PC-9 (cell line): ENCODE results near the gene SMAP1. TPM values are rescaled to one million over a fixed set of nuclear protein-coding genes. Genes with fewer than 3 reads are reported as not detected.

Experiments used
- BruUV-seq: library from RNA; stranded (reverse); fragments of 400-500 nt; replicated peaks from 2 replicates; lab custom pipeline; 2021; lab: Mats Ljungman, UMichigan
- CTCF ChIA-PET: fragments of 300-600 bp; sonication (Branson Sonifier 250); formaldehyde crosslinking; loops from one replicate; lab custom pipeline; 2022; ENCODE audit warnings: antibody characterized with exemption; lab: Charles Lee
- POLR2A ChIA-PET: fragments of 300-600 bp; sonication (Branson Sonifier 250); formaldehyde crosslinking; loops from one replicate; lab custom pipeline; 2022; ENCODE audit warnings: antibody characterized with exemption; ENCODE audit not compliant: unreplicated experiment; lab: Charles Lee
- DNase-seq, 2 experiments: peaks; one replicate each; pipeline versions ENCODE4 v3.0.0 to v3.0.0-alpha.2; 2015 to 2022; ENCODE audit warnings: mixed read lengths in 1 of 2
- H2AFZ ChIP-seq: fragments of 200-600 bp; sonication (generic); 2 replicates; pipeline ENCODE4 v1.8.1; 2017; ENCODE audit warnings: antibody characterized with exemption
- H3F3A ChIP-seq: fragments of 200-600 bp; sonication (generic); 2 replicates; pipeline ENCODE4 v1.8.1; 2017; ENCODE audit warnings: antibody characterized with exemption, mild to moderate bottlenecking, low read depth; ENCODE audit not compliant: insufficient read depth
- H3K27ac ChIP-seq: fragments of 200-600 bp; sonication (generic); 2 replicates; pipeline ENCODE4 v1.6.1; 2016; ENCODE audit warnings: mixed run types
- H3K27me3 ChIP-seq: fragments of 200-600 bp; sonication (generic); 2 replicates; pipeline ENCODE4 v1.6.1; 2016; ENCODE audit warnings: low read depth, mixed run types; ENCODE audit not compliant: insufficient read depth
- H3K36me3 ChIP-seq: fragments of 200-600 bp; sonication (generic); 2 replicates; pipeline ENCODE4 v1.6.1; 2016; ENCODE audit warnings: low read depth, mixed run types
- H3K4me1 ChIP-seq: fragments of 200-600 bp; sonication (generic); replicated peaks from 2 replicates; pipeline ENCODE4 v1.6.1; 2016; ENCODE audit warnings: mixed run types; ENCODE audit not compliant: insufficient read depth
- H3K4me2 ChIP-seq: fragments of 200-600 bp; sonication (generic); 2 replicates; pipeline ENCODE4 v1.6.1; 2017; ENCODE audit warnings: mixed run types
- H3K4me3 ChIP-seq: fragments of 200-600 bp; sonication (generic); 2 replicates; pipeline ENCODE4 v1.6.1; 2016; ENCODE audit warnings: mixed run types
- H3K79me2 ChIP-seq: fragments of 200-600 bp; sonication (generic); 2 replicates; pipeline ENCODE4 v1.6.1; 2017; ENCODE audit warnings: low read depth, mixed run types
- H3K9me2 ChIP-seq: fragments of 200-600 bp; sonication (generic); 2 replicates; pipeline ENCODE4 v1.8.1; 2017; ENCODE audit warnings: mild to moderate bottlenecking; ENCODE audit not compliant: insufficient read depth
- H3K9me3 ChIP-seq: fragments of 200-600 bp; sonication (generic); 2 replicates; pipeline ENCODE4 v1.8.1; 2016; ENCODE audit warnings: low read depth; ENCODE audit not compliant: insufficient read depth
- H4K20me1 ChIP-seq: fragments of 200-600 bp; sonication (generic); 2 replicates; pipeline ENCODE4 v1.8.1; 2017; ENCODE audit not compliant: insufficient read depth
- EZH2 ChIP-seq: fragments of 200-600 bp; sonication (generic); IDR thresholded peaks from 2 replicates; pipeline ENCODE4 v1.8.0; 2017; ENCODE audit warnings: antibody characterized with exemption, low read depth
- intact Hi-C: fragments of 100-400 bp; cut with micrococcal nuclease; formaldehyde crosslinking; loops from one replicate; pipeline ENCODE4 v1.10.0; 2022; ENCODE audit not compliant: unreplicated experiment
- total RNA-seq: library from RNA; stranded (reverse); gene quantifications from 2 replicates; pipeline ENCODE4 v1.2.3, GENCODE V29; 2021
- TF ChIP-seq, protein P1 (sequence below): fragments of 200-600 bp; sonication (generic); conservative IDR thresholded peaks from 2 replicates; pipeline ENCODE4 v1.6.1; 2017; ENCODE audit warnings: mixed run types, antibody characterized with exemption, mild to moderate bottlenecking, moderate library complexity

The SMAP1 gene
- total RNA-seq, 1 experiment from 2014 or later = 29.3 TPM

DNA sequence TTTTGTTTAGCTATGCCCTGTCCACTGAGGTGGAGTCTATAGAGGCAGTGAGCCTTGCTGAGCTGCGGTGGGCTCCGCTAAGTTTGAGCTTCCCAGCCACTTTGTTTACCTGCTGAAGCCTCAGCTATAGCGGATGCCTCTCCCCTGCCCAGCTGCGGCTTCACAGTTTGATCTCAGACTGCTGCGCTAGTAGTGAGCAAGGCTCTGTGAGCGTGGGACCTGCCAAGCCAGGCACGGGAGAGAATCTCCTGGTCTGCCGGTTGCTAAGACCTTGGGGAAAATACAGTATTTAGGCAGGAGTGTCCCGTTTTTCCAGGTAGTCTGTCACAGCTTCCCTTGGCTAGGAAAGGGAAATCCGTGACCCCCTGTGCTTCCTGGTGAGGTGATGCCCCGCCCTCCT lies 138.4 kb downstream of the SMAP1 start:
- CTCF ChIA-PET = no interaction called here
- H3F3A ChIP-seq = no peaks in the 10 kb centered on the region
- H3K36me3 ChIP-seq = no peaks in the 10 kb centered on the region
- H3K4me3 ChIP-seq = no peak overlapping the region
- no peak overlapping the region for H2AFZ ChIP-seq
- no peak for TF ChIP-seq EZH2
- TF ChIP-seq, protein P1, sequence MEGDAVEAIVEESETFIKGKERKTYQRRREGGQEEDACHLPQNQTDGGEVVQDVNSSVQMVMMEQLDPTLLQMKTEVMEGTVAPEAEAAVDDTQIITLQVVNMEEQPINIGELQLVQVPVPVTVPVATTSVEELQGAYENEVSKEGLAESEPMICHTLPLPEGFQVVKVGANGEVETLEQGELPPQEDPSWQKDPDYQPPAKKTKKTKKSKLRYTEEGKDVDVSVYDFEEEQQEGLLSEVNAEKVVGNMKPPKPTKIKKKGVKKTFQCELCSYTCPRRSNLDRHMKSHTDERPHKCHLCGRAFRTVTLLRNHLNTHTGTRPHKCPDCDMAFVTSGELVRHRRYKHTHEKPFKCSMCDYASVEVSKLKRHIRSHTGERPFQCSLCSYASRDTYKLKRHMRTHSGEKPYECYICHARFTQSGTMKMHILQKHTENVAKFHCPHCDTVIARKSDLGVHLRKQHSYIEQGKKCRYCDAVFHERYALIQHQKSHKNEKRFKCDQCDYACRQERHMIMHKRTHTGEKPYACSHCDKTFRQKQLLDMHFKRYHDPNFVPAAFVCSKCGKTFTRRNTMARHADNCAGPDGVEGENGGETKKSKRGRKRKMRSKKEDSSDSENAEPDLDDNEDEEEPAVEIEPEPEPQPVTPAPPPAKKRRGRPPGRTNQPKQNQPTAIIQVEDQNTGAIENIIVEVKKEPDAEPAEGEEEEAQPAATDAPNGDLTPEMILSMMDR = no peak
- H3K9me3 ChIP-seq = no peaks in the 10 kb centered on the region
- intact Hi-C loops = no loop called here
- no peak overlapping the region for H3K27ac ChIP-seq
- H3K9me2 ChIP-seq = no peaks in the 10 kb centered on the region; the same call in 1 of the 2 replicates
- DNase-seq = no peak
- H3K4me2 ChIP-seq = no peak overlapping the region
- H3K4me1 ChIP-seq = no peaks in the 10 kb centered on the region
- POLR2A ChIA-PET = no interaction called here
- BruUV-seq = no TSS peak
- H4K20me1 ChIP-seq = 0 out of 2 replicates have a peak, but pooled peaks cover 3% of the 10 kb centered on the region
- no peaks in the 10 kb centered on the region for H3K79me2 ChIP-seq
- H3K27me3 ChIP-seq = no peaks in the 10 kb centered on the region

DNA sequence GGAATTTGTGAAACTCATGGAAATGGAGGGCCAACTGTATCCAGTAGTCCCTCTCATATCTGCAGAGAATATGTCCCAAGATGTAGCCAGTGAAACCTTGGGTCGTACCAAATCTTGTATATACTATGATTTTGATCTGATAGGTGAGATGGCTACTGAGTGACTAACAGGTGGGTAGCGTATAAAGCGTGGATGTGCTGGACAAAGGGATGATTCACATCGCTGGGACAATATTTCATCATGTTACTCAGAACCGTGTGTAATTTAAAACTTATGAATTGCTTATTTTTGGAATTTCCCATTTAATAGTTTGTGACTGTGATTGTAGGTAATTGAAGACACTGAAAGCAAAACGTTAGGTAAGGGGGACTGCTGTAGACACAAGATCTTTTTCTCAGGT lies 144.1 kb downstream of the SMAP1 start:
- no peak overlapping the region for H3K4me2 ChIP-seq
- no peak overlapping the region for H3K27ac ChIP-seq
- DNase-seq = no peak
- no peaks in the 10 kb centered on the region for H3K4me1 ChIP-seq
- H3K9me3 ChIP-seq = no peaks in the 10 kb centered on the region
- ChIA-PET CTCF (no interaction called here), POLR2A (no interaction called here)
- no peaks in the 10 kb centered on the region; the same call in 1 of the 2 replicates for H3K9me2 ChIP-seq
- H4K20me1 ChIP-seq = 0 out of 2 replicates have a peak, but pooled peaks cover 3% of the 10 kb centered on the region
- no peaks in the 10 kb centered on the region for H3K27me3 ChIP-seq
- intact Hi-C loops = no loop called here
- H3K79me2 ChIP-seq = no peaks in the 10 kb centered on the region
- H3F3A ChIP-seq = no peaks in the 10 kb centered on the region
- H3K36me3 ChIP-seq = no peaks in the 10 kb centered on the region
- H2AFZ ChIP-seq = no peak overlapping the region
- BruUV-seq = no TSS peak
- TF ChIP-seq, protein P1 = no peak
- TF ChIP-seq EZH2 = no peak
- no peak overlapping the region for H3K4me3 ChIP-seq

DNA sequence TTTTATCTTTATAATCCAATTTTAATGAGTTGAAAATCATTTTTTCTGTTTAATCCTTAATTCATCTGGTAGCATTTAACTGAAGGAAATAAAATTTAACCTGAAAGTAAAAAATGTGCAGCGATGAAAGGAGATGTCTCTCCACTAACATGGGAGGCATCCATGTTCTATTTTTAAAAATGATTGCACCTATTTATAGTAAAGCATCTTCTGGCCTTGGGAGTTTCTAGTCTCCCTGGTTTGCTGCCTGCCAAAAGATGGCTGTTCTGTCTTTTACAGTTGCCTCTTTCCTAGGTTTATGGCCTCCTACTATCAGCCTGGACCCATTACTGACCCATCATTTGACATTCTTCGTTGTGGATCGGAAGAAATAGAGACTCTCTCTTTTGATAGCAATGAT lies 146.2 kb downstream of the SMAP1 start:
- Histone ChIP-seq H3K36me3 (no peaks in the 10 kb centered on the region), H2AFZ (no peak overlapping the region), H3K9me3 (no peaks in the 10 kb centered on the region), H3F3A (no peaks in the 10 kb centered on the region), H3K4me2 (no peak overlapping the region), H4K20me1 (no peaks in the 10 kb centered on the region), H3K4me3 (no peak overlapping the region), H3K9me2 (no peaks in the 10 kb centered on the region; the same call in 1 of the 2 replicates), H3K27me3 (no peaks in the 10 kb centered on the region), H3K79me2 (no peaks in the 10 kb centered on the region), H3K27ac (no peak overlapping the region), H3K4me1 (no peaks in the 10 kb centered on the region)
- POLR2A ChIA-PET = no interaction called here
- CTCF ChIA-PET = no interaction called here
- TF ChIP-seq, protein P1 = no peak
- no peak for TF ChIP-seq EZH2
- intact Hi-C loops = no loop called here
- no TSS peak for BruUV-seq
- no peak for DNase-seq
